Left colon (tissue), 2 donors: ENCODE data around the gene ESYT1. TPM values are rescaled to one million over a fixed set of nuclear protein-coding genes. Genes with fewer than 3 reads are reported as not detected.
"Not testable (repeated sequence)": the region's sequence is repeated elsewhere in the genome, so short reads cannot be mapped to it uniquely, and the experiment has no call there.

ENCODE experiments used
- ATAC-seq: fragments of 200-7000 bp; cut with Tn5 transposase; one replicate; pipeline ENCODE4 v1.9.1; 2020; ENCODE audit warnings: mild to moderate bottlenecking, moderate library complexity
- DNase-seq, 2 donors: peaks; one replicate each; pipeline ENCODE4 v3.0.0-alpha.2; 2020
- intact Hi-C, 2 donors: fragments of 100-400 bp; cut with DNase I in 1 of 2; cut with micrococcal nuclease in 1 of 2; formaldehyde crosslinking; loops; one replicate each; pipeline versions ENCODE4 v1.11.2 to v1.14.0; 2022; cut with DNase I, micrococcal nuclease
- total RNA-seq, 2 donors: library from RNA; stranded (reverse); fragmentation: NEBNext Ultra II Directional; extraction: Animal tissue kit (Norgen Biotek cat#: 25700); gene quantifications; one replicate each; pipeline ENCODE4 v1.2.1, GENCODE V29; 2021
- donor health status: DM: no; HTN: no; CAD: no.
- donor health status: DM: yes; HTN: yes; CAD: no.

Gene ESYT1
- total RNA-seq, 2 donors from 2014 or later: 44.4 to 48.6 TPM

DNA sequence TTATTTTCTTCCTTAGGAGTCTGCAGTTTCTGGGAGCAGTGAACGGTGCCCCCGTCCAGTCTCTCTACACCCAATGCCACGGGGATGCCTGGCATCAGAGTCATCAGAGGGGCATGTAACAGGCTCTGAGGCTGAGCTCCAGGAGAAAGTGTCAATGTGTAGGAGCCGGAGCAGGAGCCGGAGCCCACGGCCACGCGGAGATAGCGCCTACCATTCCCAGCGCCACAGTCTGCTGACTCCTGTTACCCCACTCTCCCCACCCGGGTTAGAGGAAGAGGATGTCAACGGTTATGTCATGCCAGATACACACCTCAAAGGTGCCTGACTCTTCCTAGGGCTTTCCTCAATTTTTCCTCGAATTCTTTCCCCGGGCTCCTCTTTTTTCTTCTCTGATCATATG lies 27.0 kb upstream of the ESYT1 start:
- intact Hi-C loops: no loop called here
- ATAC-seq (no peak), DNase-seq (no peak)

DNA sequence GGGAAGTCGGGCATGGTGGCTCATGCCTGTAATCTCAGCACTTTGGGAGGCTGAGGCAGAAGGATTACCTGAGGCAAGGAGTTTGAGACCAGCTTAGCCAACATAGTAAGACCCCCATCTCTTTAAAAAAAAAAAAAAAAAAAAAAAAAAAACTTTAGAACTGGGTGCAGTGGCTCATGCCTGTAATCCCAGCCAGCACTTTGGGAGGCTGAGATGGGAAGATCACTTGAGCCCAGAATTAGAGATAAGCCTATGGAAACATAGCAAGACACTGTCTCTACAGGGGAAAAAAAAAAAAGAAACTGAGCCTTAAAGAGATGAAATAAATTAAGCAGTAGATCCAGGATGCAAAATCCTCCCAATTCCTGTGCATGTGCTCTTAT lies 25.4 kb upstream of the ESYT1 start:
- ATAC-seq: no peak
- intact Hi-C loops: no loop called here
- DNase-seq: no peak

DNA sequence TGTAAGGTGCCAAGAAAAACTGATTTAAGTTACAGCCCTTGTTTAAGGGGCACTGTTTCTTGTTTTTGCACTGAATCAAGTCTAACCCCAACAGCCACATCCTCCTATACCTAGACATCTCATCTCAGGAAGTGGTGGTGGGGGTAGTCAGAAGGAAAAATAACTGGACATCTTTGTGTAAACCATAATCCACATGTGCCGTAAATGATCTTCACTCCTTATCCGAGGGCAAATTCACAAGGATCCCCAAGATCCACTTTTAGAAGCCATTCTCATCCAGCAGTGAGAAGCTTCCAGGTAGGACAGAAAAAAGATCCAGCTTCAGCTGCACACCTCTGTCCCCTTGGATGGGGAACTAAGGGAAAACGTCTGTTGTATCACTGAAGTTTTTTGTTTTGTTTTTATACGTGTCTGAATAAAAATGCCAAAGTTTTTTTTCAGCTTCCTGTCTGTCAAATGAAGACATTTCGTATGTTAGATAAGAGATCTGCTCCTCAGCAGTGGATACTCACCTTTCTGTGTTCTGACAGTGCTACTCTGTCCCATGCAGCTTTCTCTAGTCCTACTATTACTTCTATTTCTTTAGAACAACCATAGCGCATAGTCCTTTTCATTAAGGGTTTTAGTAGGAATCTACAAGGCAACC lies 24.9 kb upstream of the ESYT1 start:
- ATAC-seq (no peak), DNase-seq (no peak)
- intact Hi-C loops: no loop called here

DNA sequence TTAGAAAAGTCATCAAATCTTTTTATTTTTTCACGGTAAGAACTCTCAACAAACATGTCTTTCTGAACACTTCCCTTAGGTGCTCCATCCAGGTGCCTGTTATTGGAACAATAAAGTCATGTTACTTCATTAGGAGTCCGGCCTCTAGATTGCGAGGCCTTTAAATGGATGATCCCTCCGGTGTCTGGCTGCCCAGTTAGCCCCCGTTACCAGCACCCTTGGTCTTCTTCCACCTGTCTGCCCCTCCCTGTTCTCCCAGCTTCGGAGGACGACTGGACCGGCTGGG lies 24.3 kb upstream of the ESYT1 start:
- no peak for ATAC-seq
- intact Hi-C loops: no loop called here
- no peak for DNase-seq

DNA sequence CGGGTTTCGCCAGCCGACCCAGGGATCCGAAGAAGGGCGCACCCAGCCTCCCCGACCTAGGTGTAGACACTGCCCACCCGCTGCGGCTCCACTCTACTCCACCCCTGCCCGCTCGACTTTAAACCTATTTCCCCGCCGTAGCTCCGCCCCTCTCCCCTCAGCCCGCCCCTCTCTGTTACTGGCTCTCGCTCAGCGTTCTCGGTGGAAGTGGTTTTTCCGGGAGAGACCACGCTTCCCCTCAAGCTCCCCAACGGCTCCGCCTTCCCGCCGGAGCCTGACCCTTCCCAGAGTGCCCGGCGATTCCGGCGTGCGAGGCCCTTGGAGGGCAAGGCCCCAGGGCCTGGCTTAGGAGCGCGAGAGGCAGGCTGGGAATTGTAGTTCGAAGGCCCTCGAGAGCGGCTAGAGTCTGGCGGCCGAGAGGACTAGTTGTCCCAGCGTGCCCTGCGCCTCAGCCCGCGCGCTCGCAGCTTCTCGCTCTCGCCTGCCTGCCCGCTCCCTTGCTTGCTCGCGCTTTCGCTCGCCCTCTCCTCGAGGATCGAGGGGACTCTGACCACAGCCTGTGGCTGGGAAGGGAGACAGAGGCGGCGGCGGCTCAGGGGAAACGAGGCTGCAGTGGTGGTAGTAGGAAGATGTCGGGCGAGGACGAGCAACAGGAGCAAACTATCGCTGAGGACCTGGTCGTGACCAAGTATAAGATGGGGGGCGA lies 23.8 kb upstream of the ESYT1 start, which contains the start of gene PA2G4:
Gene PA2G4, plus strand, starts transcription at position 451 of the 706 bp plus-strand sequence. Its CDS starts 179 bp downstream, at position 630.
- DNase-seq: peak; percentile 97 to 99
- ATAC-seq: peak; percentile 88
- intact Hi-C loops: no loop called here

DNA sequence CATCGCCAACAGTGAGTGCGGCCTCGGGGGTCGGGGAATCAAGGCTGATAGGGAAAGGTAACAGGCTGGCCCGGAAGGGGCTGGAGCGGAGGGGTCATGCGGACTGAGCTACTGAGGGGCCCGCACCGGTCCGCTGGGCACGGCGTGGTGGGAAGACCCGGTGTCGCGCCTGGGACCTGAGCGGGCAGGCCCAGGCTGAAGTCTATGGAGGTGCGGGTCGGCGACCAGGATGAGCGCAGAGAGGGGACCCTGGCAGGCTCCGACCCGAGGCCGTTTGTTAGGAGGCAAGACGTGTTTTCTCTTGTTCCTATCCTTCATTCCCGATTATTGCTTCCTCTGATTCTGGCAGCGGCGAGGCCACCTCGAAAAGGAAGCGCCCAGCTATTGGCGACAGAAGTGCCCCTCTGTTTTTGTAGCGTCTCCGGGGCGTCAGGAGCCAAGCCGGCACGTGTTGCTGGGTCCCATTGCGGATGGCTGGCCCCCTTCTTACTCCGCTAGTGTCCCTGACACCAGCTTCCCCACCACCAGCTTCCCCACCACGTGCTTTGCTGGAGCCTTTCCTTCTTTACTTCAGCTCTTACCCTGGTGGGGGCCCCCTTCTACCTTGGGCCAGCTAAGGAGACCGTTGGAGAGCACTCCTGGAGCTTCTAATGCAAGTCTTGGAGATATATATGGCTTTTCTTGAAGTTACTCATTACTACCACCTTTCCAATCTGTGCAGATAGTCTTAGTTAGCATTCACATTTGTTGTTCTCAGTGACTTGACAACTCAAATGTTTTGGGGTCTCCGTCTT lies 23.1 kb upstream of the ESYT1 start:
- DNase-seq: peak in 1 of 2 donors; percentile 57
- peak; percentile 30 for ATAC-seq
- intact Hi-C loops: no loop called here

DNA sequence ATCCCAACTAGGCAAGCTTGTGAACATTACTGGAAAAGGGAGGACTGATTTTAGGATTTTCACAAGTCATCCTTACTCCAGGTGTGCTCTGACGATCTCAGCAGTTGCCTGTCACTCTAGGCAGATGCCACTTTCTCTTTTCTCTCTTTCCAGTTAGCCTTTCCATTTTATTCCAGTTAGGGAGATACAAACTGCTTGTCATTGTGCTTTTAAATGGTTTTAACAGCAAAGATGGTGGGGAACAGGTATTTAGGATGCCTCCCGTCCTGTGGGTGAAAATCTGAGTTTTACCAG lies 22.5 kb upstream of the ESYT1 start:
- ATAC-seq (no peak), DNase-seq (no peak)
- intact Hi-C loops: no loop called here

DNA sequence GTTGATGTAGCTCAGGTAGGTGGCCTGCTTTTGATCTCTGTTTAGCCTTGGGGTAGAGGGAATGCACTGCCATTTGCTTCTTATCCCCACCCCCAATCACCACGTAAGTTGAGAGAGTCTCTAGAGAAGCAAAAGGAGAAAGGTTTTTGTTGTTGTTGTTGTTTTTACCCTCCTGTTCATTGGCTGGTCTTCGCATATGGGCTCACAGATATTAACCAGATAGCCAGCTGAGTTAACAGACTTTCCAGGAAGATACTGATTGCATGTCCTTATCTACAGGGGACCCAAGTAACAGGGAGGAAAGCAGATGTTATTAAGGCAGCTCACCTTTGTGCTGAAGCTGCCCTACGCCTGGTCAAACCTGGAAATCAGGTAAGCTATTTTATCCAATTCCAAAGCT lies 20.8 kb upstream of the ESYT1 start:
- intact Hi-C loops: no loop called here
- ATAC-seq: no peak
- DNase-seq: no peak

DNA sequence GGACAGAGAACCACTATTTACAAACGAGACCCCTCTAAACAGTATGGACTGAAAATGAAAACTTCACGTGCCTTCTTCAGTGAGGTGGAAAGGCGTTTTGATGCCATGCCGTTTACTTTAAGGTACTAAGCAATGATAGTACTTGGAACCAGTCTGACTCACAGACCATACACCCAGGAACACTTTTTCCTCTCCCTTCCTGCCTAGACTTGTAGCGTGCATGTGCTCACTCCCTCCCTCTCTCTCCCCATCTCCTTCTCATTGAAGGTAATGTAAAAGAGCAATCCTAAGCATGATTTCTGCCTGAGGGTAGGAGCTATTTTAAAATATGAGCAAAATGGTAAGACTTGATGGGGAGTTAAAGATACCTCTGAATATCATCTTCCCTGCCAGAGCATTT lies 17.5 kb upstream of the ESYT1 start:
- DNase-seq (no peak), ATAC-seq (no peak)
- intact Hi-C loops: no loop called here

DNA sequence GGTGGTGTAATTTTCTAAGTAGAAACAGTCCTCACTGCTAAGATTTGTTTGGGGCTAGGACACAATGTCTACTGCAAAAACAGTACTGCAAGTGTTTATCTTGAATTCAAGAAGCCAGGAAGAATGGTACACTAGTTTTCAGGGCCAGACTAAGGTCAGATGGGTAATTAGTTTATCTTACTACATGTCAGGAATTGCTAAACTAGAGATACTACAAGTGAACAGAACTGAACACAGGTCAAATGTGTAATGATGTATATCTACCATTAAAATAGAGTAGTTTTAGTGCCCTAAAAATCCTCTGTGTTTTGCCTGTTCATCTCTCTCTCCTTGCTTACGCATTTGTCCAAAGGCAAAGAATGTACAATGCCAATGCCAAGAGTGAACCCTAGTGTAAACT lies 14.0 kb upstream of the ESYT1 start:
- DNase-seq (no peak), ATAC-seq (no peak)
- intact Hi-C loops: no loop called here

DNA sequence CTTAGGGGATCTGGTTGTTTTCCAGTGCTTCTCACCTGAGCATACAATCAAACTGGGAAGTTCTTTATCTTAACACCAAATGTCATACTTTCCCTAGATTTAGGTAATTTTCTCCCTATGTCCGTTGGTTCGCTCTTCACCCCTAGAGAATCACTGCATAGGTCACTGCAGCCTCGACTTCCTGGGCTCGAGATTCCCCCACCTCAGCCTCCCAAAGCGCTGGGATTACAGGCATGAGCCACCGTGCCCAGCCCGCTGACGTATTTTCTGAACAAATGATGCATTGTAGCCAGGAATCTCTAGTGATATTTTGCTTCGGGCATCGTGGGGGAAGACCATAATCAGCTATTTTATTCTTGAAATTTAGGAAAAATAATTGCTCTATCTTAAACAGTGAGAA lies 12.7 kb upstream of the ESYT1 start:
- DNase-seq (no peak), ATAC-seq (no peak)
- intact Hi-C loops: no loop called here

DNA sequence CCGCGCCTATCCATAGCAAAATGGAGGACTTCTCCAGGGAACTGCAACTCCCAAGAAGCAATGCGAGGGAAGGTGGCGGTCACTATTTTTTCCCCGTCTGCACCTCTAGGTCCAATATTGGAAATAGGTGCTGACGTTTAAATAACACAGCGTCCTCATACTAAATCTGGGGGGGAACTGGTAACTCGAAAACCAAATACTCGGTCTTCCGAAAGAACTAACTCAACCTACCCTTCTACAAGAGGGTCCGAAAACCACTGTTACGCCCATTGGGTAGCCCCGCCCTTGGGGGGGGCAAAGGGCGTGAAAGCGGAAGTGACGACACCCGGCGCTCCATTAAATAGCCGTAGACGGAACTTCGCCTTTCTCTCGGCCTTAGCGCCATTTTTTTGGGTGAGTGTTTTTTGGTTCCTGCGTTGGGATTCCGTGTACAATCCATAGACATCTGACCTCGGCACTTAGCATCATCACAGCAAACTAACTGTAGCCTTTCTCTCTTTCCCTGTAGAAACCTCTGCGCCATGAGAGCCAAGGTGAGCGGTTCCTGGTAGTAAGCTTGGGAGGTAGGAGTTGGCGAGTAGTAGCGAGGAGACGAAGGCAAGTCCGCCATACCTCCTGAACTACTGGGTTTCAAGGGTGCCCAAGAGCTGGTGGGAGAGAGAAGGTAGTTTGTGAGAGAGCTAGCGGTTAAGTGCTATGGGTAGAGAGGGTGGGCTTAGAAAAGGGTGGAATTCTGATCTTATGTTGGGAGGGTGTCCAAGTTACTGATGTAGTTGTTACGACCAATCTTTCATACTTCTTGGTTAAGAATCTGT lies 11.6 kb upstream of the ESYT1 start, which contains the start of gene RPL41:
Gene RPL41, plus strand, starts transcription at position 367 of the 815 bp plus-strand sequence.
- intact Hi-C loops: no loop called here
- peak; percentile 93 to 98 for DNase-seq
- peak; percentile 69 for ATAC-seq

DNA sequence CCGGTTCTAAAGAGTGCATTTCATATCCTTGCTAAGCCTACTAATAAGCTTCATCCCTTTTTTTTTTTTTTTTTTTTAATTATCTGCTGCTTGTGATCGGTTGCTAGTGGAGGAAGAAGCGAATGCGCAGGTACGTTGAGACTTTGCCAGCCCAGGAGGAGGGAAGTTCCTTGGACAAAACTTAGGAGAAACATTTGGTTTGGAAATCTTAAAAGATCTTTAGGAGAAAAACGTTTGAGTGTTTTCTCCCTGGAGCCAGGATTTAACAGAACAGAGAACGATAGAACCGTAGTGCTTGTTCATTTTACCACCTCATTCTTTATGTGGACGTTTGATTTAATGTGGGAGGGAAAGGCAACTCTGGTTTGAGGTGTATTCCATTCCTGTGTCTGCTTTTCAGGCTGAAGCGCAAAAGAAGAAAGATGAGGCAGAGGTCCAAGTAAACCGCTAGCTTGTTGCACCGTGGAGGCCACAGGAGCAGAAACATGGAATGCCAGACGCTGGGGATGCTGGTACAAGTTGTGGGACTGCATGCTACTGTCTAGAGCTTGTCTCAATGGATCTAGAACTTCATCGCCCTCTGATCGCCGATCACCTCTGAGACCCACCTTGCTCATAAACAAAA lies 10.9 kb upstream of the ESYT1 start:
- intact Hi-C loops, ATAC-seq, DNase-seq: not testable (repeated sequence)

DNA sequence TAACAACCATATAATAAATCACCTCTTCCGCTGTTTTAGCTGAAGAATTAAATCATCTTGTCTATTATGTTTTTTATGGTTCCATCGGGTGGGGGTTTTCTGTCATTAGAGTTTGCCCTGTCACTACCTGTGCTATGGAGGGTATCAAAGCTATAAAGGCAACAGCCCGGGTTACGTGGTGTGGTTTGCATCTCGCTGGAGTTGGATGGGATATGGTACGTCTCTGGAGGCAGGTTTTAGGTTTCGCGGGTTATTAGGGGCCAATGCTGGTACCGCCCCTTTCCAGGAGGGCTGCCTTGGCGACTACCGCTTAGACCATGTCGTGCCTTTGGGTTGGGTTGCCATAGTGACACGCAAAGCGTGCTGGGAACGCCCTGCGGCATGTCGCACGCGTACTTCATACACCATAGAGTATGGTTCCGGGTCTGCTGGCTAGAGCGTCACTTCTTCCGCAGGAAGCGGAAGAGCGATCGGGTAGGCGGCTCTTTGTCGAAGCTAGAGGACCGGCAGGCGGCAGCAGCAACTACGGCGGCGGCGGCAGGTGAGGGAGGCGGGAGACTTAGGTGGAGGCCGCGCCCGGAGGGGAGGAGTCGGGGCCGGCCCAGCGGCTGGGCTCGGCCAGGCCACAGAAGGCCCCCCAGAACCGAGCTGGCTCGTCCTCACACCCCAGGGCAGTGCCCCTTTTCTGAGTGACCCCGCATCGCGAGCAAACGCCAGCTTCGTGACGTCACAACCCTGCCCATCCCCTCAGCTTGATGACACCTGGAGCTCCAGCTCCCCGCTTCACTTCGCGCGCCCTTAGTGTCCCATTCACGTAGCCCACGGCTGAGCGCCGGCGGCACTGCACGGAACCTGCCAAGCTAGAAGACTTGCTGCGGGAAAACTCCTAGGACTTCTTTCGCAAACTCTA lies 10.0 kb upstream of the ESYT1 start, which contains the start of gene ZC3H10:
Gene ZC3H10, plus strand, starts transcription at position 489 of the 910 bp plus-strand sequence. CDS start 2,297 bp downstream, outside the sequence.
- ATAC-seq (peak; percentile 78), DNase-seq (peak; percentile 97 to 100)
- intact Hi-C loops: no loop called here

DNA sequence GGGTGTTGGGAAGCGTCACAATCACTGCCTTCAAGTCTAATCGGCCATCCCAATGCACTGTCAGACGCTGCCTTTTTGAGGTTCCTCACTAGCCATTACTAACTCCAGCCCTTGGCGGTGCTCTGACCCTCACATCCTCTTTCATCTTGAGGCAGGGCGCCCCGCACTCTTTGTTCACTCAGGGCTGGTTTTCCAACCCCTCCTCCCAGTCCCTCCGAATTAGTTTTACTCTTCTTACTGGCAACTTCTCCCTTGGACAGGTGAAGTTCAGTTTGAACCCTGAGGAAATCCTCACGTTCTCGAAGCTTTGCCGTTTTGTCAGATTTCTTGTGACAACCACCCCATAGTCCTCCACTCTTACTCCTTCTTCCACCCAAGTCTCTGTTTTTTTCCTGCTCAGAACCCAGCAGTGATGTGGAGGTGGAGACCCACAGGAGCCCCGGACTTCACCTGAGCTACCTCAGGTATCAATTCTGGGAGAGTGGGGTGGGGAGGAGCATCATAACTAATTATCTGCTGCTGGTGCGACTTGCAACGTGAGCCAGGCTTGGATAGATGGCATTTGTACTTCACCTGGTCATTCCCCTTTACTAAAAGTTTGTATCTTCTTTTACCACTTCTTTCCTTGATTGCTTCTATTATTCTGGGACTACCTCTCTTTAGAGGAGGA lies 9.2 kb upstream of the ESYT1 start:
- intact Hi-C loops: no loop called here
- peak; percentile 4 for ATAC-seq
- no peak for DNase-seq

DNA sequence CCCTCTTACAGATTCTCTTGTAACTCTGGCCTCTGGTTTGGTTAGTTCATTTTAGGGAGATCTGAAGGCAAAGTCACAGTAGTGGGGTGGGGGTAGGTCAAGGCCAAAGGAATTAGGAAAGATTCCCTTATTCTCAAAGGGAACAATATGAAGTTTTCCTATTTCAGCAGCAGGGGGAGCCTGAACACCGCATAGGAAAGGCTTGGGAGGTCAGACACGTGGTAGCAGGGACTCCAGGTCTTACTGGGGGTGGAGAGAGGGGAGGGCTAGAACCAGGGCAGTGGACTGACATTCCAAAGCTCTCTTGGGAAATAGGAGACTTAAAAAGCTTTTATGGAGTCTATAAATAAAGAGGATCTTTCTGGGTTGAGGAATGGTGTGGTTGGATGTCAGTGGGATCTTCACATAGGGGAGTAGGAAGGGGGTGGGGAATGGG lies 8.7 kb upstream of the ESYT1 start:
- intact Hi-C loops: no loop called here
- ATAC-seq (peak; percentile 32), DNase-seq (peak; percentile 59 to 87)

DNA sequence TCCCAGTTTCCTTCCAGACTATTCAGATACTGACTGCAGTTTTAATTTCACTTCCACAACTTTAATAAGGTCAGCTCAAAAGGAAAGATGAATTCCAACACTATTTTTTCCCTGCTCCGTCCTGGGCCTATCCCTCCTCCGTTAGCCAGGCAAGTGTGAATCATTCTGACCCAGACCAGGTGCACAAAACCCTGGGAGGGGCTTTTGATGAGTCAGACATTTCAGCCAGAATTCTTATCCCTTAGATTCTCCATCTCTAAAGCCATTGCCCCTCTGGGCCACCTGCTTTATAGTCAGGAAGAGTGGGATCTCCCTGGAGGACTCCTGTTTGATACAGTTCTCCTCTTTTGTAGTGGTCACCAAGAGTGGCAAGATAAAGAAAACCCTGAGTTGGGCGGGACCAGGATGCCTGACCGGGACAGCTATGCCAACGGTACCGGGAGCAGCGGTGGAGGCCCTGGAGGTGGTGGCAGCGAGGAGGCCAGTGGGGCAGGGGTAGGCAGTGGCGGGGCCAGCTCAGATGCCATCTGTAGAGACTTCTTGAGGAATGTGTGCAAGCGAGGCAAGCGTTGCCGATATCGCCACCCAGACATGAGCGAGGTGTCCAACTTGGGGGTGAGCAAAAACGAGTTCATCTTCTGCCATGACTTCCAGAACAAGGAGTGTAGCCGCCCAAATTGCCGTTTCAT lies 7.8 kb upstream of the ESYT1 start:
- intact Hi-C loops: loop anchor here in 1 of 2 donors (10.0 kb wide), 1 partner anchor 64 kb away; the partner anchor contains the start of gene SMARCC2
- DNase-seq (no peak), ATAC-seq (no peak)
